Activated CD4-positive, alpha-beta T cell treated with anti-CD3 and anti-CD28 coated beads, Interleukin-2, amount 50 U/mL, for 24 hours (primary cell): ENCODE measurements around the gene SCIMP.
"Not testable (repeated sequence)": the region's sequence is repeated elsewhere in the genome, so short reads cannot be mapped to it uniquely, and the experiment has no call there.

Experiments
- DNase-seq, 2 donors: peaks; one replicate each; pipeline ENCODE4 v3.0.0-alpha.2; 2020; ENCODE audit warnings: low read depth in 1 of 2, low spot score in 1 of 2

The SCIMP gene

GRCh38 chr17:5238333-5238732, 3.7 kb upstream of the SCIMP start:
- no peak for DNase-seq

- no peak for DNase-seq
These were observed 2.9 kb upstream of the SCIMP start for GRCh38 chr17:5237541-5238016.

GRCh38 chr17:5236938-5237540, 2.4 kb upstream of the SCIMP start:
- DNase-seq, result no peak

DNA sequence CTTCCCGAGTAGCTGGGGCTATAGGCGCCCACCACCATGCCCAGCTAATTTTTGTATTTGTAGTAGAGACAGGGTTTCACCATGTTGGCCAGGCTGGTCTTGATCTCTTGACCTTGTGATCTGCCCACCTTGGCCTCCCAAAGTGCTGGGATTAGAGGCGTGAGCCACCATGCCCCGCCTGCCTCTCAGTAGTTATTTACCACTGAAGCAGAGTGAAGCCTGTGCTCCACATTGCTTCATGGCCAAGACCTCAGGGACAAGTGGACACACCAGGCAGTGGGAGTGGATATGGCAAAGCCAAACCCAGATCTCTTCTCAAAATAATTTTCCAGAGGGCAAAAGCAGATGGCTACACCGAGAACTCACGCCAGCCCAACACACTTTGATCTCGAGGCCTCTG, 1.2 kb downstream of the SCIMP start:
- DNase-seq, result not testable (repeated sequence)

DNA sequence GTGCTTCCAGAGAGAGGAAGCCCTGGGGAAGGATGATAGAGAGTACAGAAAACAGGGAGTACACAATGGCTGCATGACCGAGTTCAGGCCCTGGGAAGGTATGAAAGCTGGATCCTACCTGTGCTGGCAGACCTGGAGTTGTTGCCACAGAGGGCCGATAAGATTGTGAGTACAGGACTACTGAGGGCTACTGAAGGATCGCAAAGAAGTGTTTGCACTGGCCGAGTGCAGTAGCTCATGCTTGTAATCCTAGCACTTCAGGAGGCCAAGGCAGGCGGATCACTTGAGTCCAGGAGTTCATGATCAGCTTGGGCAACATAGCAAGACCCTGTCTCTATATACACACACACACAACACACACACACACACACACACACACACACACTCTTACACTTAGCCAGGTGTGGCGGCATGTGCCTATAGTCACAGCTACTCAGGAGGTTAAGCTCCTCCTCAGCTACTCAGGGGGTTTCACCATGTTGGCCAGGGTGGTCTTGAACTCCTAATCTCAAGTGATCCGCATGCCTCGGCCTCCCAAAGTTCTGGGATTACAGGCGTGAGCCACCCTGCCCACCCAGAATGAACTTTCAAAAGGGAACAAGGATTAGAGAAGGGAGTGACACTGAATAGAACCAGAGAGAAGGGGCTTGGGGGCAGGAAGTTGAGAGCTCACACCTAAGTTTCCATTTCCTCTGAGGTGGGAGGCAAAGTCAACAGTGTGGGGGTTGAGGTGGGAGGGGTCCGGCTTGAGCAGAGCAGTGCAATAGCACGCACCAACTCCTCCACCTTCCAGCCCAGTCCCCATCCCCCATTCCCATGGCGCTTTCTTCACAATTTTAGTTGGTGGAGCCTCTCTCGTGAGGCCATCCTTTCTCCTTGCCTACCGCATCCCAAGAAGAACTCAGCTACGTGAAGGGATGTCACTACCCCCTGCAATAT, 7.5 kb downstream of the SCIMP start:
- no peak for DNase-seq

DNA sequence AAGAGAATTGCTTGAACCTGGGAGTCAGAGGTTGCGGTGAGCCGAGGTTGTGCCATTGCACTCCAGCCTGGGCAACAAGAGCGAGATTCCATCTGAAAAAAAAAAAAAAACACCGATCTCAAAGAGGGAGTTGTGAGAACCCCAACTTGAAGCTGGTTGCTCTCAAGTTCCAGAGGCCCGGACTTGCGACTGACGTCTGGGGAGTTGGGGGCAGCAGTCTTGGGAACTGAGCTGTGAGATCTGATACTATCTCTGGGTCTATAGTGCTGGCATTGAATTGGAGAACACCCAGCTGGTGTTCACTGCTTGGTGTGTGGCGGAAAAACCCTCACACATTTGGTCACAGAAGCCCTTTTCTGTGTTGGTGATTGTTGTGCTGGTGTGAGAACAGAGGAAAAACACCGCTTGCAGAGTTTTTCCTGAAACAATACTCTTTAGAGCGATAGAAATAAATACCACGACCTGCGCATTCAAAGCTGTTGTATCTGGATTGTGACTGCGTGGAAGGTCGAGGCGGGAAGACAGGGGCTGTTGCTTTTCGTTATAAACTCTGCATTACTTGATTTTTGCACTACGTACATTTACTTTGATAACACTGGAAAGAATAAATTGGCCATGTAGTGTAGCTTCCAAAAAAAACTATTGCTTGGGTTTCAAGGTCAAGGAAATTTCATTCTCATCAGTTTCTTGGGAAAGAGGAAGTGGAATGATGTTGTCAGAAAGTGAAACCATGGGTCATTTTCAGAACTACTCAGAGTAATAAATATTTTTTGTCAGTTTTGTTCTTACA, 8.8 kb downstream of the SCIMP start:
- no peak for DNase-seq

- not testable (repeated sequence) for DNase-seq
These were observed 12.7 kb downstream of the SCIMP start for GRCh38 chr17:5221912-5222311.

GRCh38 chr17:5220074-5220473, 14.6 kb downstream of the SCIMP start:
- no peak for DNase-seq

GRCh38 chr17:5219536-5219935, 15.1 kb downstream of the SCIMP start:
- no peak for DNase-seq

GRCh38 chr17:5217562-5217961, 17.1 kb downstream of the SCIMP start:
- not testable (repeated sequence) for DNase-seq

DNA sequence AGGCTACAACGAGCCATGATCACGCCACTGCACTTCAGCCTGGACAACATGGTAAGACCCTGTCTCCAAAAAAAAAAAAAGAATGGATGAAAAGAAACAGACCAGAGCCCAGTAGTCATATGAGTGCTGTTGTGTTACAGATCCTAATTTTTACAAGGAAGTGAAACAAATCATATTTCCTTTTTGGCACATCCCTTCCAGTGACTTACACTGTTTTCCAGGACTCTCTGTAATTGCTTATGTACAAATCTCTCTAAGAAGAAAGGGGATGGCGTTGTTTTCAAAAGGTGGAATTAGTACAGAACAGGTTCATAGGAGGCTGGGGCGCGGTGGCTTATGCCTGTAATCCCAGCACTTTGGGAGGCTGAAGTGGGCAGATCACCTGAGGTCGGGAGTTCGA, 23.2 kb downstream of the SCIMP start:
- no peak for DNase-seq

DNA sequence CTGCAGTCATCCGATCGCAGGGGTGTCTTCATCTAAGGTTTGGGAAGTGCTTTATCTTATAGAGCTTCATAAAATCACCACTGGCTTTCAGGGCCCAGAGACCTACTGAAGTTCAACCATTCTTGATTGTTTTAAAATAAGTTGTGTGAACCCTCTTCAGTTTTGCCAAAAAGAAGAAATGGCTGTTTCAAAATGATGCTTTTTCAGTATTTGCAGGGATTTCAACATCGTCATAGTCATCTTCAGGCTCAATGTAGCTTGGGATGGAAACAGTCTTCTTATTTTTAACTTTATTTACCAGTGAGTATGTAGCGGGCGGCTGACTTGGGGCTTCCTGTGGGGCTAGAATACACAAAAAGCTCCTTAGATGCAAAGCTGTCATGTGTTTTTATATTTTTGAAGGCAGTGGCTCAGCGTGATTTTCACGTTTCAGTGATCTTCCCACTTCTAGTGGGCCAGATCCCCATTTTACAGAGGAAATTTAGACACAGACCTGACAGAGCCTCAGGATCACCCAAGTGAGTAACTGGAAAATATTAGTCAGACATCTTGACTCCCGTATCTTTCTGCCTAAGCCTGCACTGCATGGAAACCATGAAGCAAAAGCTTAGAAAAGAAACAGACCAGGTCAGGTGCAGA, 23.9 kb downstream of the SCIMP start:
- DNase-seq, result no peak

GRCh38 chr17:5210091-5210490, 24.6 kb downstream of the SCIMP start:
- DNase-seq, result no peak

- DNase-seq, result no peak
These were observed 25.3 kb downstream of the SCIMP start for GRCh38 chr17:5209396-5209795.

DNA sequence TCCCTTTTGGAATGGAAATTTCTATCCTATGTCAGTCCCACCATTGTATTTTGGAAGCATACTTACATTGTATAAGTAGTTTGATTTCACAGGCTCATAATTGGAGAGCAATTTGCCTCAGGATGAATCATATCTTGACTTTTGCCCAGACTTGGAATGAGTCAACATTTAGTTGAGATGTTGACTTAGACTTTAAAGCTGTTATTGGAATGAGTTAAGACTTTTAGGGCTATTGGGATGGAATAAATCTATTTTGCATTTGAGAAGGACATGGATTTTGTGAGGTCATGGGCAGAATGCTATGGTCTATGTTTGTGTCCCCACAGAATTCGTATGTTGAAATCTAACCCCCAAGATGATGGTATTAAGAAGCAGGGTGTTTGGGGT, 30.8 kb downstream of the SCIMP start:
- DNase-seq, result no peak

- DNase-seq, result no peak
These were observed 31.3 kb downstream of the SCIMP start for GRCh38 chr17:5203178-5203907.

- no peak for DNase-seq
These were observed 33.6 kb downstream of the SCIMP start for GRCh38 chr17:5201011-5201410.

DNA sequence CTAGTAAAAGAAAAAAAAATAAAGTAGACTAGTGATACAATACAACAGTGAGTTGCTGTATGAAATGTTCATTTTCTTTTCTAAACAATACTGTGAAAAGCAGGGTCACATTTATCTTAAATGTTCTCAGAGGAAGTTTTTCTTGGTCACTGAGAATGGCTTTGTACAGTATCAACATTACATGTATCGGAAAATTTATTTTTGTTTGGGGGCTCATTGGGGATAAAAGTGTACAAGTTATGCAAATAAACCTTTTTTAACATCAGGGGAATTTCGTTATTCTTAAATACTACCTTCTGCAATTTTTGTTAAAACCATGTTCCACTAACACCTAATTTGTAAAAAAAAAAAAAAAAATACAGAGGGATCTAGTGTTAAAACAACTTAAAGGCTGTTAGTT, 34.3 kb downstream of the SCIMP start:
- no peak for DNase-seq

DNA sequence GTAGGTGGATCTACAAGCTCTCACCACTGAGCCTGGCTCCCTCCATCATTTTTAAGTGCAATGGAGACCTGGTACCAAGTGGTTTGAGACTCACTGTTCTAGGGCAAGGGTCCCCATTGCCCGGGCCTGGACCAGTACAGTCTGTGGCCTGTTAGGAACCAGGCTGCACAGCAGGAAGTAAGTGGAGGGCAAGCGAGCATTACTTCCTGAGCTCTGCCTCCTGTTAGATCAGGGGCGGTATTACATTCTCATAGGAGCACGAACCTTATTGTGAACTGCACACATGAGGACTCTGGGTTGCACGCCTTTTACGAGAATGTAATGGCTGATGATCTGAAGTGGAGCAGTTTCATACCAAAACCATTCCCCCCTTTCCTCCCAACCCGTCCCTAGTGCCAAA, 36.2 kb downstream of the SCIMP start:
- no peak for DNase-seq

GRCh38 chr17:5194346-5194745, 40.3 kb downstream of the SCIMP start:
- DNase-seq, result no peak
